HG03280 (cell line): ENCODE results near the gene HMCN1.

Experiments
- ATAC-seq: cut with Tn5 transposase; IDR thresholded peaks from one replicate; pipeline ENCODE4 v1.9.1; 2021; ENCODE audit warnings: mild to moderate bottlenecking, moderate library complexity; ENCODE audit not compliant: unreplicated experiment

The HMCN1 gene

GRCh38 chr1:185957441-185958363, 223.5 kb downstream of the HMCN1 start:
- no peak for ATAC-seq

DNA sequence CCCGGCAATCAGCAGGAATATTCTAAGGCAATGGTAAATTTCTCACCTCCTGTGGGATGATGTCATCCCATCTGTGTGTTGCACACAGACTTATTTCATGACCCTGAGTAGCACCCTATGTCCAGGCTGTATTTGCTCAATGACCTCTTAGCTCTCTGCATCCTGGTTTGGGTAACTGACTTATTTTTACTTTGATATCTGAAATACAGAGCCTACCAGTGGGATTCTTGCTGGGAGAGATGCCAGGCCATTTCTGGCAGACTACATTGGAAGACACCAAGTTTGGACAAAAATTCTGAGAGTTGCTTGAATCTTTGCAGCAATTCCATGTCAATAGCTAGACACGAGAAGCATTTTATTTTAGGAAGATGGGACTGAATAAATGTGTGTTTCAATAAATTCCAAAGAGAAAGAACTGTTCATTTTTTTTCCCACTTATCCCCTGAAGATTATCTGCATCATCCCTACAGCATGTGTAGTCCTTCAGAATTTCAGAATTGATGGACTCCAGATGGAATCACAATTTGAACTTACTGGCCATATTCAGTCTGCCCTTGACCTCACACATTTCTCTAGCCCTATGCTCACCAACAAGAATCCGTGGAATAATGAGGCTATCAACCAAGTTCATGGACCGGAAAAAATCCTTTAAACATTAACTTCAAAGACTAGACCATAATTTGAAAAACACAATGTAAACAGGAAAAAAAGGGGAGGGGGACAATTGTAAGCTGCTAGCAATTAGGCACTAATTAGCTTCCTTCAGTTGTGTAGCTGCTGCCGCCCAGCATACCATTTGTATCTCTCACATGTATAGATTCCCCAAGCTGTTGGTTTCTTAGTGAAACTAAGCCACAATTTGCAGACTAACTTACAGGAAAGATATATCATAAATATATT, 226.5 kb downstream of the HMCN1 start:
- ATAC-seq: no peak

DNA sequence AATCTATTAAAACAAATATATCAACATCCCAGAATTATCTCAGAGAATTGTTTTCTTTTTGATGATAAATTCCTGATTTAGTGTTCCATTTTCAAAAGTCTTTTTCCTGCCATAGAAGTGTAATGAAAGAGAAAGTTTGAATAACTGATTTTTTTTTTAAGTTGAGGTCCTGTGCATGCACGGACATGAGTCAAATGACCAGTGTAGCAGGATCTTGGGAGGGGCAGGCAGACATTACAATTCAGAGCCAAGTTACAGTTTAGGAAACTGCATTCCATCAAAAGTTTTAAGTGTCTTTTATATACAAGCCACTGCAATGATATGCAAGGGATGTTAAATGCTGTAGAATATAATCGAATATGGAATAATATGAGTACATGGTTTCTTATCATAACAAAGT, 227.5 kb downstream of the HMCN1 start:
- no peak for ATAC-seq

GRCh38 chr1:185964946-185965345, 230.8 kb downstream of the HMCN1 start:
- ATAC-seq: no peak

- ATAC-seq: no peak
Observed at GRCh38 chr1:185965870-185966269, 231.7 kb downstream of the HMCN1 start.

GRCh38 chr1:185966471-185966870, 232.3 kb downstream of the HMCN1 start:
- no peak for ATAC-seq

GRCh38 chr1:185969028-185969427, 234.8 kb downstream of the HMCN1 start:
- ATAC-seq: no peak

- ATAC-seq: no peak
Observed at GRCh38 chr1:185969524-185969991, 235.4 kb downstream of the HMCN1 start.

DNA sequence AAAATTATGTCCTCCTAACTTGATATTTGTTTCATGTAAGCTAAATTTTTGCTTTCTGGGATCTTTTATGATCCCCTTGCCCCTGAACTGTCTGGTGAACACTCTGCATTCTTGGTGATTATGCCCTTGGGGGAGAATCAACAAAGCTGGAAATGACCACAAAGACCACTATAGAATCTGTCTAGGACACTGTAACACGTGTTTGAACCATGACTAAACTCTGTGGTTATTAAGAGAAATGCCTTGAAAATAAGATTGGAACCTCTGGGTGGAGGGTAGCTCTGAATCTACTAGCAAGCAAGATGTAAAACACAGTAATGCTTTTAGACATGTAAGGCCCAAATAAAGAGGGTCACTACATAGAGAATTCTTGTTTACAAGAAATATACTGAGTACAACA, 237.5 kb downstream of the HMCN1 start:
- ATAC-seq: no peak

DNA sequence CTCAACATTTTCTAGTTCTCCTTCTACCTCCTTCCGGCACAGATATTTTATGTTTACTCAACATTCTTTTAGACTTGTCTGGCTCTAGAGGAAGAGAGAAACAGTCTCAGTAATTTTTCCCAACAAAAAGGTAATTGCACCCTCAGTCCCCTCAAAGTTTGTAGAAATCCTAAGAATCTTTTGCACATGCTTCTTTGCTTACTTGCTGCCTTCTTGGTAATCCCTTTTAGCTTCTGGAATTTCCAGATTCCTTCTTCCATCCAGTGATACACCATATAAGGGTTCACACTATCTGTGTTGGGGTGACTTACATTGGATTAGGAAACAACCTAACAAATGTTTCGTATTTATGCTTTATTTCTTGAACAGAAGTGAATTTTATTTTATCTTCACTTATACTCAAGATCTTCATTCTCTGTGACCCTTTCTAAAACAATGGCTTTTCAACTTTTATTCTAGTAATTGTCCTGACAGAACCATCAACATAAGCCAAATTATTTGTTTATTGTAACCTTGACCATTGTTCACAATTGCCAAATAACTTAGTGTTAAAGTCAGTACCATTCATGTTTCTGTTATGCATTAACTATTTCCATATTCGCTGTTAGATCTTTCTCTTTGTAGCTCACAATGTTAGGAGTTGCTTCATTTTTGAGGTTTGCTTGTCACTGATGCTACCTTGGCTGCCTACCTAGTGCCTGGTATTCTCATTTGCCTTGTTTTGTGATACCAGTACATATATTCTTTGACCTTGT, 238.1 kb downstream of the HMCN1 start:
- no peak for ATAC-seq

- no peak for ATAC-seq
Observed at GRCh38 chr1:185973645-185974044, 239.5 kb downstream of the HMCN1 start.

- no peak for ATAC-seq
Observed at GRCh38 chr1:185974367-185975170, 240.4 kb downstream of the HMCN1 start.

DNA sequence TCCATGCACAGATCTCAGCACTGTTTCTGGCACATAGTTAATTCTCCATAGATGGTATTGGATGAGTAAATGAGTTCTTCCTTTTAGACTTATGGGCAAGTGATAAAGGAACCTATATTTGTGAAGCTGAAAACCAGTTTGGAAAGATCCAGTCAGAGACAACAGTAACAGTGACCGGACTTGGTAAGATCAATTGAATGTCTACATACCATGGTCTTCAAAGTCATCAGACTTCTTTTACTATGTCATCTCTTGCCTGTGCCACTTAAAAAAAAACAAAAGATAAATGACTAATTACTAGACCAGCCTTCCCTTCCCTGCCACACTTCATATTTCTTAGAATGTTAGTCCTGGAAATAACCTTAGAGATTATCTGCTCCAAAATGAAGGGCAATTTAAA, 246.7 kb downstream of the HMCN1 start:
- ATAC-seq: no peak

DNA sequence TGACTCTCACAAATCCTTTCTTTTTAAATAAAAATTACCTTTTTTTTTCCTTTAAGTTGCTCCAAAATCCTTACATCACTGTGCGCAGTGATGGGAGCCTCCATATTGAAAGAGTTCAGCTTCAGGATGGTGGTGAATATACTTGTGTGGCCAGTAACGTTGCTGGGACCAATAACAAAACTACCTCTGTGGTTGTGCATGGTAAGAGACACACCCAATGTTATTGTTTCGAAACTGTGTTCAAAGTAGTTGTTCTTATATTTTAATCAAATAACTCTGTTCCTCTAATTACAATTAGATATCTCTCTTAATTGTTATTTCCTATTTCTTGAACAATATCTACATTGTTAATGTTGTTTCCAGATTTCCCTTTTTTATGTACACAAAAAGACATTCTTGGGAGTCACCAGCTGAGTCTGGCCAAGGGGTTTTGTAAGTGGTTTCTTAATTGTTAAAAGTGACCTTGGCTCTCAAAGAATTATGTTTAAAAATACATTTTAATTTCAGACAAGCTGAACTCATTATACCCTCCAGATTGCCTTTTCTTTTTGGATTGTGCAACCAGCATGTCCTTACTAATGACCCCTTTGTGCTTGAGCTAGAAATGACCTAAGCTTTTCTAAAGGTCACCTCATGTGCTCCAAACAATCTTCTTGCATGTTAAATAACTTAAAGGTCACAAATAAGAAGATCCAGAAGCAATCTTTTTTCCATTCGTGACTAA, 250.1 kb downstream of the HMCN1 start:
- ATAC-seq: no peak

- no peak for ATAC-seq
Observed at GRCh38 chr1:185987611-185988321, 253.6 kb downstream of the HMCN1 start.

- no peak for ATAC-seq
Observed at GRCh38 chr1:185990565-185990964, 256.4 kb downstream of the HMCN1 start.

- ATAC-seq: no peak
Observed at GRCh38 chr1:185991266-185991665, 257.1 kb downstream of the HMCN1 start.

- ATAC-seq: no peak
Observed at GRCh38 chr1:185996211-185996610, 262.0 kb downstream of the HMCN1 start.

GRCh38 chr1:185998391-185998790, 264.2 kb downstream of the HMCN1 start:
- no peak for ATAC-seq
